Lower lobe of right lung (tissue), 2 donors: ENCODE measurements around the gene LRP1. TPM values are rescaled to one million over a fixed set of nuclear protein-coding genes. Genes with fewer than 3 reads are reported as not detected.

Experiments
- ATAC-seq, 2 donors: fragments of 200-7000 bp; cut with Tn5 transposase; one replicate each; pipeline ENCODE4 v1.9.1; 2020 to 2022; ENCODE audit warnings: mild to moderate bottlenecking in 2 of 2, moderate library complexity in 2 of 2
- DNase-seq: peaks from one replicate; pipeline ENCODE4 v3.0.0-alpha.2; 2020
- H3K27ac ChIP-seq: fragments of 200-600 bp; one replicate; pipeline ENCODE4 v1.8.0; 2022
- H3K27me3 ChIP-seq: fragments of 200-600 bp; one replicate; pipeline ENCODE4 v1.8.0; 2022; ENCODE audit warnings: low read depth
- H3K36me3 ChIP-seq: fragments of 200-600 bp; one replicate; pipeline ENCODE4 v1.8.0; 2022; ENCODE audit warnings: mild to moderate bottlenecking
- H3K4me1 ChIP-seq: fragments of 200-600 bp; one replicate; pipeline ENCODE4 v1.8.0; 2022
- H3K4me3 ChIP-seq: fragments of 200-600 bp; one replicate; pipeline ENCODE4 v1.8.0; 2022; ENCODE audit warnings: mild to moderate bottlenecking
- H3K9me3 ChIP-seq: fragments of 200-600 bp; one replicate; pipeline ENCODE4 v1.8.0; 2022
- CTCF ChIP-seq: fragments of 200-600 bp; IDR thresholded peaks from one replicate; pipeline ENCODE4 v1.8.0; 2022; ENCODE audit warnings: antibody characterized with exemption, mild to moderate bottlenecking
- intact Hi-C: fragments of 100-400 bp; cut with DNase I; formaldehyde crosslinking; loops from one replicate; pipeline ENCODE4 v1.11.0; 2022
- total RNA-seq: library from RNA; stranded (reverse); fragmentation: NEBNext Ultra II Directional; extraction: Animal tissue kit (Norgen Biotek cat#: 25700); gene quantifications from one replicate; pipeline ENCODE4 v1.2.1, GENCODE V29; 2021
- donor health status: DM: no; HTN: yes; CAD: no; lungs with severe emphysema.

LRP1 gene
- total RNA-seq, 1 donor from 2014 or later: 404 TPM

DNA sequence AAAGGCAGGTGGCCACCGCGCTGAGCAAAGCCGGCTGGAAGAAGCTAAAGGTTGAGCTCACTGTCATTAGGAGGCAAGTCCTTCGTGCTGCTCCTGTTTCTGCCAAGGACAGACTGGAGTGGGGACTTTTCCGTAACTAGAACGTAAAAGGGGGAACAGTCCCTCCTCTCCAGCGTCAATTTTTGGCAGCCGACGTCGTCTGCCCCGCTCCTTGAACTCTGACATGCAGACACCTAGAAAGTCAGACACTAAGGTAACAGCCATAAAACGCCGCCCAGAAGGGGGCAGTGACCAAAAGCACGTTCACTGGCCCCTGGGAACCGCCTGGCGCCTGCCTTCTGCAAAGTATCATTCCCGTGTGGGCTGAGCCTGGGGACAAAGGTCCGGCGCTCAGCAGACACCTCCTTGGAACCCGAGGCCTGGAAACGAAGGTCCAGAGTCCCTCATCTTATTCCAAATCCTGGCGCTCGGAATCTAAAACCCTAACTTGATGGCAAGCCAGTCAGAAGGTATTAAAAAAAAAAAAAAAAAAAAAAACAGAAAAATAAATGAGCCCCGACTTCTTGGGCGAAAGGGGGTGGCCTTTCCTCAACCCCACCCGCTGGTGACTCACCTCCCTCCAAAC, 1.1 kb upstream of the LRP1 start:
- peak overlapping the region; percentile 95 for H3K4me3 ChIP-seq
- H3K27me3 ChIP-seq: no peaks in the 10 kb centered on the region
- intact Hi-C loops: loop anchor here (10.0 kb wide), 1 partner anchor 48 kb away; no protein-coding TSS in a partner anchor
- DNase-seq (peak; percentile 86), ATAC-seq (peak; percentile 78 to 80)
- H3K36me3 ChIP-seq: no peaks in the 10 kb centered on the region
- H3K4me1 ChIP-seq: peaks cover 36% of the 10 kb centered on the region
- H3K9me3 ChIP-seq: no peaks in the 10 kb centered on the region
- TF ChIP-seq CTCF: peak; percentile 30
- H3K27ac ChIP-seq: peak overlapping the region; percentile 92

- no peaks in the 10 kb centered on the region for H3K9me3 ChIP-seq
- H3K4me3 ChIP-seq: peak overlapping the region; percentile 95
- intact Hi-C loops: loop anchor here (10.0 kb wide), 1 partner anchor 46 kb away; no protein-coding TSS in a partner anchor
- no peak for ATAC-seq
- H3K27me3 ChIP-seq: no peaks in the 10 kb centered on the region
- H3K36me3 ChIP-seq: no peaks in the 10 kb centered on the region
- DNase-seq: no peak
- peak overlapping the region; percentile 92 for H3K27ac ChIP-seq
- no peak for TF ChIP-seq CTCF
- H3K4me1 ChIP-seq: peaks cover 50% of the 10 kb centered on the region
These were observed 400 bp downstream of the LRP1 start for GRCh38 chr12:57128519-57129247.

- Histone ChIP-seq H3K4me1 (peaks cover 57% of the 10 kb centered on the region), H3K27ac (peak overlapping the region; percentile 92), H3K36me3 (no peaks in the 10 kb centered on the region), H3K27me3 (no peaks in the 10 kb centered on the region), H3K9me3 (no peaks in the 10 kb centered on the region), H3K4me3 (peak overlapping the region; percentile 95)
- intact Hi-C loops: loop anchor here (10.0 kb wide), 1 partner anchor 45 kb away; no protein-coding TSS in a partner anchor
- DNase-seq (no peak), ATAC-seq (no peak)
- no peak for TF ChIP-seq CTCF
These were observed 1.1 kb downstream of the LRP1 start for GRCh38 chr12:57129321-57129842.

- H3K27me3 ChIP-seq: no peaks in the 10 kb centered on the region
- peaks cover 62% of the 10 kb centered on the region for H3K4me1 ChIP-seq
- ATAC-seq (no peak), DNase-seq (no peak)
- H3K9me3 ChIP-seq: no peaks in the 10 kb centered on the region
- peak overlapping the region; percentile 95 for H3K4me3 ChIP-seq
- H3K36me3 ChIP-seq: no peaks in the 10 kb centered on the region
- H3K27ac ChIP-seq: peak overlapping the region; percentile 92
- no peak for TF ChIP-seq CTCF
- intact Hi-C loops: loop anchor here (10.0 kb wide), 1 partner anchor 45 kb away; no protein-coding TSS in a partner anchor
These were observed 1.6 kb downstream of the LRP1 start for GRCh38 chr12:57129889-57130288.

DNA sequence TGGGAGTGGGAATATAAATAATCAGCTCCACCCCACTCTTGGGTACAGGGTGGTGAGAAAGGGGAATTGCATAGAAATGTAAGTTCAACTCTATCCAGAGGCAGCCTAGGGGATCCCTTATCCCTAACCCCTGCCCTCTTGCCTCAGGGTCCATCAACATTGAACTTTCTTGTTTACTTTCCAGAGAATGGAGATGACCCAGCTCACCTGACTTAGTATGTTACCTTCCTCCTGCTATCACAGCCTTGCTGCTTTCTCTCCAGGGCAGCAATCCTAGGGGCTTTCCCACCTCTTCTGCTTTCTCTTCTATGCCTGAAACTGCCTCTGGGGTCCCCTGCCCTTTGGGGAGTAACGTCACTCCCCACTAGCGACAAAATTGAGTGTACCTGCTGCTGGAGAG, 2.7 kb downstream of the LRP1 start:
- Histone ChIP-seq H3K27me3 (no peaks in the 10 kb centered on the region), H3K9me3 (no peaks in the 10 kb centered on the region), H3K4me1 (peaks cover 73% of the 10 kb centered on the region), H3K36me3 (no peaks in the 10 kb centered on the region), H3K27ac (peak overlapping the region; percentile 8), H3K4me3 (peak overlapping the region; percentile 95)
- intact Hi-C loops: no loop called here
- TF ChIP-seq CTCF: no peak
- ATAC-seq: no peak
- no peak for DNase-seq
